HL-60 (cell line): ENCODE results near the gene AFF3.

Source experiments
- DNase-seq, 2 experiments: peaks; one replicate each; pipeline ENCODE4 v3.0.0-alpha.2; 2010 to 2020; ENCODE audit warnings: low read depth in 1 of 2, low spot score in 1 of 2
- H3K27ac ChIP-seq: fragments of 250-450 bp; sonication (Bioruptor Pico); replicated peaks from 2 replicates; pipeline ENCODE4 v1.5.1; 2020; ENCODE audit warnings: mild to moderate bottlenecking, moderate library complexity
- H3K27me3 ChIP-seq: fragments of 250-450 bp; sonication (Bioruptor Pico); 2 replicates; pipeline ENCODE4 v1.5.1; 2021; ENCODE audit warnings: mild to moderate bottlenecking, moderate library complexity; ENCODE audit not compliant: insufficient read depth, poor library complexity, severe bottlenecking
- H3K4me3 ChIP-seq: replicated peaks from 2 replicates; pipeline ENCODE4 v1.5.1; 2011; ENCODE audit warnings: mild to moderate bottlenecking, control low read depth, low read length; ENCODE audit not compliant: insufficient read depth
- CTCF ChIP-seq: IDR thresholded peaks from one replicate; pipeline ENCODE4 v1.5.1; 2011; ENCODE audit warnings: low read length, control low read depth, inconsistent platforms; ENCODE audit not compliant: insufficient read depth
- GABPA ChIP-seq: IDR thresholded peaks from 2 replicates; pipeline ENCODE4 v1.6.1; 2012; ENCODE audit warnings: low read depth
- POLR2AphosphoS5 ChIP-seq: IDR thresholded peaks from 2 replicates; pipeline ENCODE4 v1.6.1; 2012; ENCODE audit warnings: low read depth
- REST ChIP-seq: IDR thresholded peaks from 2 replicates; pipeline ENCODE4 v1.6.1; 2012; ENCODE audit warnings: low read depth; ENCODE audit not compliant: insufficient replicate concordance
- SPI1 ChIP-seq: IDR thresholded peaks from 2 replicates; pipeline ENCODE4 v1.6.1; 2012; ENCODE audit warnings: low read depth, mild to moderate bottlenecking, borderline replicate concordance

Gene AFF3

GRCh38 chr2:99910902-99911301, 231.5 kb downstream of the AFF3 start:
- no peak for TF ChIP-seq GABPA
- no peak for TF ChIP-seq CTCF
- no peak for TF ChIP-seq POLR2AphosphoS5
- TF ChIP-seq REST = no peak
- TF ChIP-seq SPI1 = no peak
- no peaks in the 10 kb centered on the region for H3K27me3 ChIP-seq
- no peak overlapping the region for H3K4me3 ChIP-seq
- no peak for DNase-seq
- no peak overlapping the region for H3K27ac ChIP-seq

GRCh38 chr2:99905636-99906035, 236.8 kb downstream of the AFF3 start:
- Histone ChIP-seq H3K27ac (no peak overlapping the region), H3K4me3 (no peak overlapping the region), H3K27me3 (no peaks in the 10 kb centered on the region)
- DNase-seq = no peak
- no peak for TF ChIP-seq REST
- no peak for TF ChIP-seq POLR2AphosphoS5
- no peak for TF ChIP-seq SPI1
- no peak for TF ChIP-seq CTCF
- no peak for TF ChIP-seq GABPA

- no peak overlapping the region for H3K4me3 ChIP-seq
- no peak for DNase-seq
Measured at GRCh38 chr2:99905025-99905424, 237.4 kb downstream of the AFF3 start.

More at GRCh38 chr2:99905025-99905424, 237.4 kb downstream of the AFF3 start:
- no peak for TF ChIP-seq CTCF
- no peak for TF ChIP-seq REST
- TF ChIP-seq POLR2AphosphoS5 = no peak
- no peak for TF ChIP-seq SPI1
- TF ChIP-seq GABPA = no peak
- Histone ChIP-seq H3K27ac (no peak overlapping the region), H3K27me3 (no peaks in the 10 kb centered on the region)
